Uterus (tissue), 2 donors: Measurements from ENCODE around the gene NAALADL1.

Experiments used
- POLR2A ChIP-seq, 2 donors: fragments of 450-650 bp; IDR thresholded peaks; one replicate each; pipeline ENCODE4 v1.6.1; 2016; ENCODE audit warnings: antibody characterized with exemption in 2 of 2, mild to moderate bottlenecking in 1 of 2, moderate library complexity in 1 of 2
- TF ChIP-seq, protein P1 (sequence below), 4 experiments: fragments of 200-600 bp in 2 of 4; fragments of 450-650 bp in 2 of 4; sonication (generic) in 2 of 4; IDR thresholded peaks; one replicate each; pipeline ENCODE4 v1.5.1; 2016 to 2019; ENCODE audit warnings: antibody characterized with exemption in 4 of 4, mild to moderate bottlenecking in 2 of 4, moderate library complexity in 1 of 4

GRCh38 chr11:65086809-65087208, 28.5 kb upstream of the NAALADL1 start:
- TF ChIP-seq, protein P1, sequence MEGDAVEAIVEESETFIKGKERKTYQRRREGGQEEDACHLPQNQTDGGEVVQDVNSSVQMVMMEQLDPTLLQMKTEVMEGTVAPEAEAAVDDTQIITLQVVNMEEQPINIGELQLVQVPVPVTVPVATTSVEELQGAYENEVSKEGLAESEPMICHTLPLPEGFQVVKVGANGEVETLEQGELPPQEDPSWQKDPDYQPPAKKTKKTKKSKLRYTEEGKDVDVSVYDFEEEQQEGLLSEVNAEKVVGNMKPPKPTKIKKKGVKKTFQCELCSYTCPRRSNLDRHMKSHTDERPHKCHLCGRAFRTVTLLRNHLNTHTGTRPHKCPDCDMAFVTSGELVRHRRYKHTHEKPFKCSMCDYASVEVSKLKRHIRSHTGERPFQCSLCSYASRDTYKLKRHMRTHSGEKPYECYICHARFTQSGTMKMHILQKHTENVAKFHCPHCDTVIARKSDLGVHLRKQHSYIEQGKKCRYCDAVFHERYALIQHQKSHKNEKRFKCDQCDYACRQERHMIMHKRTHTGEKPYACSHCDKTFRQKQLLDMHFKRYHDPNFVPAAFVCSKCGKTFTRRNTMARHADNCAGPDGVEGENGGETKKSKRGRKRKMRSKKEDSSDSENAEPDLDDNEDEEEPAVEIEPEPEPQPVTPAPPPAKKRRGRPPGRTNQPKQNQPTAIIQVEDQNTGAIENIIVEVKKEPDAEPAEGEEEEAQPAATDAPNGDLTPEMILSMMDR (IDR thresholded peaks at IDR 0.05) = no peak
- no peak for TF ChIP-seq POLR2A (IDR thresholded peaks at IDR 0.05)
